Measurements from ENCODE around the gene RERE.

RERE gene

DNA sequence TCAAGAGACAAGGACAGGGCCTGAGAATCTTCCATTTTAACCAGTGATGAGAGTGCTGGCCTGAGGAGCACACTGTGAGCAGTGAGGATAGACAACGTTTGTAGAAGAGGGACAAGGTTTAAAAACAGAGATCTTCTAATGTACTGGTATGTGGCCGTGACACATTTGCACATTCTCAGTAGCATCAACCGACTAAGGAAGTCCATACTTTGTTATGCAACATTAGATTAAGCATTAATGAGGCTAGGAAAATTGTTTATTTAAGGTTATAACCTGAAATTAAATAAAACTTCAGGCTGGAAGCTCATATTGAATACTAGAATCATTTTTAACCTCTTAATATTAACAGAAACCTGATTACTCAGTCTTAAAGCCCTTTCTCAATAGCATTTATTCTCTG lies 400.6 kb downstream of the RERE start:
- DNase-seq, result peak in 1 of 2 experiments; percentile 42

DNA sequence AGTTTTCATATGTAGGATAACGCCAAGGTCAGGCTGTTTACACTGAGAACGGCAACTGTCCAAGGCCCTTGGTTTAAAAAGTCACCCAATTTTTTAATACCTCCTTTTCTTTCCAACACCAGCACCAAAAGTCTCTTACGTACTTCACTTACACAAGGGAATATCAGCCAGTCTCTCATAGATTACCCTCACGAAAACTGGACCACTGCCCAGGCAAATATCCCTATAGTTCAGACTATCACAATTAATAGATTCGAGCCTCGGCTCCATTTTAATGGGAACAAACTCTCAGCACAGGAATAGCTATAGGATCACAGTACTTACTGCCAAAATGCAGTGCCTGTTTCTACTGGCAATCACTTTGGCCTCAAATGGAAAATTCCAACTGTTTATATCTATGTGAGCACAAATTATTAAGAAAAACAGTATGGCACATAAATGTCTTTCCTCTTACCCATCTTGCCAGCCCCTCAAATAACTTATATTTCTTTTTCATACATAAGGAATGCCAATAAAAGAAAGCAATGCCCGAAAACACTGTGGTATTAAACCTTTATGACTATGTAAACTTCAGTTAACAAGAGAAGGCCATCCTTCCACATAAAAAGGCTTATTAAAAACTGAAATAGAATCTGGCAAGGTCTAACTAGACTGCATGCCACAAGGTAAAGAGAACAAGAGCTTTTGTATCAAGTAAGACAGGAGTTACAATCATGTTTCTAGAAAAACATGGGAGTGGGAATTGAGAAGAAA lies 401.7 kb downstream of the RERE start:
- DNase-seq, result no peak

DNA sequence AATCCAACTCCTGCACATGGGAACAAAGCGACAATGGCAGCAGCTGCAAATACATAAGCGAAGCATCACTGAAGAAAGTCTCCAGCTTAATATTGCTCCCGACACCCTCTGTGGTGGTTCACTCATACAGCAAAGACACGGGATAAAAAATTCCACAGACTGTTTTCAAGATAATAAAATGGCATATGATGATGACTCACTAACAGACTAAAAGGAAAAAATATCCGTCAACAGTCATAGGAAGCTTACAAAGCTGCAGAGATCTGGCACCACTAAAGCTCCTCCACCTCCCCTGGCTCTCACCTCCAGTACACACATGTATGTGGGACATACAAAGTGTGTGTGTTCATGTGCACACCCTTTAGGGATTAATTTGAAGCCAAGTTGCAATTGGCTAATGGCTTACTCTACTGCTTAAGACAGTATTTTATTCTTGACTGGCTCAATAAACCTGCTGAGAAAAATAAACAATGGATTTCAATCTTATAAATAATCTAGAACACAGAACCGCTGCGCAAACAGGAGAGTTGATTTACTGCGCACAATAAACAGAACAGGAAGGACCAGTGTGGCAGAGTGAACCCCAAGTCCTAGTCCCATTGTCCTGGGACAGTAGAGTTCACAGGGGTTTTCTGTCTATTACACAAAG lies 405.1 kb downstream of the RERE start:
- DNase-seq, result no peak

DNA sequence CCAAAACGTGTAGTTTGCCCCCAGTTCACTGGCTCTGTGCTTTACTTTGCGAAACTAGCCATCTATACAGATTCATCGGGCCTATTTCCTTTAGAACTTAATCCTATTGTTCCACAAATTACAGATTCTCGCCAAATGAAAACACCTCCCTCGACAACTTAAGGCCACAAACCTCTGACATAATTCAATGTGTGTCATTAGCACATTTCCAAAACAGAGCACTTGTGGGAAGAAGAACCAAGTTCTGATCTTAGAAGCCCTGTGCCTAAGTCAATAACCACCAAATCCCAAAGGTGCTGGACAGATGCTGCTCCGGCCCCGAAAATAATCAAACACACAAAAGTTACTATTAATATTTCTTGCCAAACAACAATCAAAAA lies 405.6 kb downstream of the RERE start:
- DNase-seq, result no peak

DNA sequence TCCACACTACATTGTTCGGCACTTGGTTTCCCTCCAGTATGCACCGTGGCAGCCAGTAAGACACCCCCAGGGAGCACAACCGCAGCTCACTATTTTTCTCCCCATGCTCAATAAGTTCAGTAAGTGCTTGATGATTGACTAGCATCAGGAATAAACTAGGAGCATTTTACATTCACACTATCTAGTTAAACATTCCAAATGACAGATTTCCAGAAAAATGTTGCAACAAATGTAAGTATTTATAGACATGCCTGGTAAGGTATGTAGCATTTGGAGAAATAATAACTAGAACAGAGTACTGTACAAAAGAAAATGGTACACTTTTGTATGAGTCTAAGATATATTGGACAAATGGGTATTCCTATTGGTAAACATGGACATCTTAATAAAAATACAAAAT lies 406.6 kb downstream of the RERE start:
- DNase-seq, result no peak

DNA sequence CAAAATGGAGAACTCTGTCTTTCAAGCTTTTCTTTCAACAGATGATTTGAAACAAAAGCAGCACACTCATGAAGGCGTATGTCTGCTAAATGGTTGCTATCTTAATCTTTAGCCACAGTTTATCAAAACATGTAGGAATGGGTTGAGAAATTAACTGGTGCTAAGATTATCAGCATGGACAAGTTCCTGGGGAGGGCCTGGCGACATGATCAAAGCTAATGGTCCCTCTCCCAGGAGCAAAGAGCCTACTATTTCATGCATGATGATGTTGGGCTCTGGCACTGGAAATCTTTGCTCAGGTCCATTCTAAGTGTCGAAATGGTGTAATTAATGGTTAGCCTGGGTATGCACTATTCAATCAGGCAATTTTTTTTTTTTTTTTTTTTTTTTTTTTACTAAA lies 407.8 kb downstream of the RERE start:
- no peak for DNase-seq

DNA sequence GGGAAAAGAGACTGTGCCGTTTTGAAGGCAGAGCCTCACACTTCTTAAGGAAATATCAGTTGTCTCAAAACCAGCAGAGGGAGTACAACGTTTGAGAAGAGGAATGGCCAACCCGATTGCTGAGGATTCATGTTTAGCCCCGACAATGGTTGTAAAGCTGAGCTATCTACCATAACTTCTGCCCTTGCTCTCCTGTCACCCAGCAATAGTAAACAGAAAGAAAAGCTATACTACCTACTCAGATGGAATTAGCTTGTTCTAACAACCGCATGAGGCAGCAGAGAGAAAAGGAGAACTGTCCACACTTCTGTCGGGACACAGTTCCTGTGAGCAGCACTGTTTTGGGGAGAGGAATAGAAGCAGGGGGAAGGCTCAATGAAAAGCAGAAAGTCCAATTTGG lies 408.3 kb downstream of the RERE start:
- peak in 1 of 2 experiments; percentile 5 for DNase-seq

DNA sequence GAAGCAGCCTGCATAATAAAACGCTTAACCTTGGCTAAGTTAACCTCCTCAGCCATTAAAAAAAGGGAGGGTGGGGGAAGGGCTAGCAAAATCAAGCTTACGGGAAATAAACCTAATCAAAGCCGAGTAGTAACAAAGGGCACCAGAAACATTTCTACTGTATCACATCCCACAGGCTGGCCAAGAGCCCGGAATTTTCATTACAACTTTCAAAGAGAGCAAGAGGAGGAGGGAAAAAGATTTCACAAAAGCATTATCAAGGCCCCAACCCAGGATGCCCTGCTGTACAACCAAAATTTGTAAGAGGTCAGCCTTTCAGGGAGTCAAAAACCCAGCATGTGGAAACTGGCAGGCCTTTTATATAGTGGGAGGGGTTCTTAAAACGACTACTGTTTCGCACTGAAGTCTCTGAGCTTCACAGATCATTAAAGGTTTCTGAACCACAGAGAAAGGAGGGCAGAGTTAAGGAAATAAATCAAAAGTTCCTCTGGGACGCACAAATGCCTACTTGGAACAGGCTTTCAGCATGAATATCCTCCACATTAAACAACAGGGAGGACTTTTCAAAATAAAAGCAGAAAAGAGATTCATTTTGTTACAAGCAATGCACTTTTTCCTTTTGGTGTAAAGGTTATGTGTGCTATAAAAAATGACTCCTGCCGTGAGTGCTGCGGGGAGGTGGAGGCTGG lies 409.1 kb downstream of the RERE start:
- DNase-seq, result no peak

DNA sequence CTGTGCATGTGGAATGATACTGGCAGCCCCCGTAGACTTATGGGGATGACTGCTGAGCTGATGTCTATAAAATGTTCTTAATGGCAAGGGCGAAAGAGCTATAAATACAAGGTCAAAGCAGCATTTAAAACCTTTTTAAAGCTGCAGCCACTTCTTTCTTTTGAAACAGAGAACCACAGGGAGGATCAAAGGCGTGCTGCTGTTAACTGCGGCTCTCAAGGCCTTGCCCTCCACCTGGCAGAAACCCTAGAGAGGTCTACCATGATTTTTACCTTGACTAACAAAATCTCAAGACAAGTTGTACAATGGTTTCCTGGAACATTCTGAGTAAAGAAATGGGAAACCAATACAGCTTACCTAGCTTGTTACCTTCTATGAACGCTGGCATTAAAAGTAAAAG lies 409.8 kb downstream of the RERE start:
- DNase-seq, result no peak

DNA sequence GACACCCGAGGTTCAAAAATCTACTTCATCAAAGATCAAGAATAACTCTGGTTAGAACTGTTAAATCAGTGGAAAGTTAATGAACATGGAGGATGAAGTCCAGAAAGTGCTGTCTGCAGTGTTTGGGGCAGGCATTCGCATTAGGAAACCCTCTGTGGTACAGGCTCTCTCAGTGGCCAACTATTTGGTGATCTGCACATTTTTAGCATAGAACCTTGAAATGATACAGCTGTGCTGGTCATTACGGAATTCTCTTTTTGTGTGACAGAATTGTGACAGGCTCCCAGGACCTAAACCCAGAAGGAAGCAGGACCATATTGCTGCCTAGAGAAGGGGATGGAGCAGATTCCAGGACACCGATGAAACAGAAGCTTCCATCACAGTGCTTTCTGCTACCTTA lies 410.5 kb downstream of the RERE start:
- DNase-seq, result no peak

DNA sequence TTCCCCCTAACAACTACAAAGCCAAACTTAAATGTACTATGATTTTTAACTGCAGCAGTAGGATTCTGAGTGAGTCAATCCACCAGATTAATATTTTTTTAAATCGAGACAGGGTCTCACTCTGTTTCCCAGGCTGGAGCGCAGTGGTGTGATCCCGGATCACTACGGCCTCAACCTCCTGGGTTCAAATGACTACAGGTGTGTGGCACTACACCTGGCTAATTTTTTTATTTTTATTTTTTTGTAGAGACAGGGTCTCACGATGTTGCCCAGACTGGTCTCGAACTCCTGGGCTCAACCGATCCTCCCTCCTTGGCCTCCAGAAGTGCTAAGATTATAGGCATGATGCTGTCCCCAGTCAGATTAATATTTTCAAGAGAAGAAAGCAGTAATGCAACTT lies 411.4 kb downstream of the RERE start:
- no peak for DNase-seq

DNA sequence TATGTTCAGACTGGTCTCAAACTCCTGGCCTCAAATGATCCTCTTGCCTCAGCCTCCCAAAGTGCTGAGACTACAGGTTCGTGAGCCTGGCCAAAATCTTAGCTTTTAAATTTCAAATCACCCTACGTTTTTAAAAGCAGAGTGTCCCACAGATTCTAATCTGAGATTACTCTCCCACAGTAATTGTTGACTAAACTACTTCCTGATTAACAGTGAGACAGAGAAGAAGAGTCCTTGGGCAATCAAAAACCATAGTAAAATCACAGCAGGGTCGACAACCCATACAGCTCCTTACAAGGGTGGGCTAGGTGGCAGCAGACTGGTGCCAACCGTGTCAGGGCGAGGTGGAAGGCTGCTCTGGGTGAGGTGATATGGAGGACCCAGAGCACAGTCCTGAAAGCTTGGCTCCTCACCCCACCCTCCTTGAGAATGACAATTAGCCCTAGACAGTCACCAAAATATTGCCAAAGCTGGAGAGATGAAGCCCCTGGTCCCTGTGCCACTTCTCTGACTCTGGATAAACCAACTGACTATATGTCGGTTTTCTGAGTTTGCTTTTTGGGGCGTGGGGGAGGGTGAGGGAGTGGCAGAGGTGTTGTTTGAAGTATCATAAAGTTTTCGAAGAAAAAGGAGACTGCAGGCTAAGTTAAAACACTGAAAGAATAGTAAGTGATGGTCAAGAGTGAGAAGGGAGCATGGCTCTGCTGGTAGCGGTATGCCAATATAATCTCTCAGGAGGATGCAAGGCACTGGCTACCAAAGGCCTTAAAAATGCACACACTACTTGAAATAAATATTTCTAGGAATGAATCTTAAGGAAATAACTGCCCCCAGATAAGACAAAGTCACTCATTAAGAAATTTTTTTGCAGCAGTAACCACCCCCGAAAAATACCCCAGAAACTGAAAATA lies 412.7 kb downstream of the RERE start:
- DNase-seq, result no peak

DNA sequence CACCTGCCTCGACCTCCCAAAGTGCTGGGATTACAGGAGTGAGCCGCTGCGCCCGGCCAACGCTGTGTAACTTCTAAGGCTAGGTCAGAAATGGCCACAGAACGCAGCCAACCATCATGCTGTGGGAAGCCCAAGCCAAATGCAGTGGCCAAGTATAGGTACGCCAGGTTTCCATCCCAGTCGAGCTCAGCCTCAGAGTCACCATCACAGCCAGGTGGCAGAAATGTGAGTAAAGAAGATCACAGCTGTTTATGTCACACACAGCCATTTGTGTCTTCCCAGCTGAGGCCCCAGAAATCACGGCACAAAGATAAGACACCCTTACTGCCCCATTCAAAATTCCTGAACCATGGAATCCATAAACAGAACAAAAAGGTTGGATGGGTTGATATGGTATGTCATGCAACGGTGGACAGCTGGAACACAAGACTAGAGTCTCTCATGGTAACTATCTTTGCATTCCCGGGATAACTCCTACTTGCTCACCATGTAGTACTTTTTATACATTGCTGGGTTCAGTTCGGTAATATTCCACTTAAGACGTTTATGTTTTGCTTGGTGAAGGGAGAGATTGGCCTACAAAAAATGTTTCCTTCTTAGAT lies 415.2 kb downstream of the RERE start:
- no peak for DNase-seq

DNA sequence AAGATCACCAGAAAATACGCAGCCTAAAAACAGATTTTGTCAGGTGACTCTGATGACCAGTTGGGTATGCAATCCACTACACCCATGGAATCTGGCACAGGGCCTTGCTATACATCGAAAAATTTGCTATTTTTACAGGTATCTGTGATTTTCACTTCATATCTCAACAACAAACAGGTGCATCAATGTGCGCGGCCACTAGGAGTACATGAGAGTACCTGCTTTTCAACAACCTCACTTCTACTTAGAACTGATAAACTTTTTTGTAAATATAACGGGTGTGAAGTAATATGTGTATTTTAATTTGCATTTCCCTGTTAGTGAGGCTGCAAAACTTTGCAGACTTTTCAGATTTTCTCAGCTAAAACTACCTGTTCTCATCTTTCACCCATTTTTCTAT lies 418.8 kb downstream of the RERE start:
- DNase-seq, result no peak

DNA sequence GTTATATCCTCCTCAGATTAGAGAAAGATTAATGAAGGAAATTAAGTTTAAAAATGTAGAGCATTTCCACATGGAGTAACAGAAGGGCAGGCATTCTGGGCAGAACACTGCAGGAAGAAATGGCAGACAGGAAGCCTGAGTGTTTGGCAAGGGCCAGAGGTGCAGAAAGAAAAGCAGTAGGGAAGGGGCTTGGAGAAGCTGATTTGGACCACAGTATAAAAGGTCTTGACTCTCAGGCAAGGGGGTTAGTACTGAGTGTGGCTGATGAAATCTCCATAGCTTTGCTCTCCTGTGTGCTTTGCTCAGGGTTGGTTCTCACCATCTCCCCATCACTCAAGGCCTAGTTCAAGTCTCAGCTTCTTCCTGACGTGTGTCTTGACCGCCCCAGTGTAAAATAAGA lies 419.4 kb downstream of the RERE start:
- DNase-seq, result no peak

DNA sequence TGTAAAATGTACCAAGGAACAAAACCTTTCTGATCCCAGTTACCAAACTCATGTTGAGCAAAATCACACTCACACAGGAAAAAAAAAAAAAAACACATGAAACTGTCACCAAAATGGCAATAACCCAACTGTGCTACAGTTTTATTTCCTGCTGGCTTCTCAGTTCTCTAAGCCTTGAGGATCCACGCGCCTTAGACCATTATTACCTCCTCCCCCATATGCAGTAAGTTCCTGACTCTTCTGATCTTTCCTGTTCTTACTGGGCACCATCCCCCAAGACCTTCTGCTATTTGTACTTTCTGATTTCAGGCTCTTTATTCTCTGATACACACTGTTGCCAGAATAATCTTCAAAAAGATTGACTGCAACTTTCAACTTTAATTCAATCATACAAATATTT lies 419.9 kb downstream of the RERE start:
- no peak for DNase-seq

DNA sequence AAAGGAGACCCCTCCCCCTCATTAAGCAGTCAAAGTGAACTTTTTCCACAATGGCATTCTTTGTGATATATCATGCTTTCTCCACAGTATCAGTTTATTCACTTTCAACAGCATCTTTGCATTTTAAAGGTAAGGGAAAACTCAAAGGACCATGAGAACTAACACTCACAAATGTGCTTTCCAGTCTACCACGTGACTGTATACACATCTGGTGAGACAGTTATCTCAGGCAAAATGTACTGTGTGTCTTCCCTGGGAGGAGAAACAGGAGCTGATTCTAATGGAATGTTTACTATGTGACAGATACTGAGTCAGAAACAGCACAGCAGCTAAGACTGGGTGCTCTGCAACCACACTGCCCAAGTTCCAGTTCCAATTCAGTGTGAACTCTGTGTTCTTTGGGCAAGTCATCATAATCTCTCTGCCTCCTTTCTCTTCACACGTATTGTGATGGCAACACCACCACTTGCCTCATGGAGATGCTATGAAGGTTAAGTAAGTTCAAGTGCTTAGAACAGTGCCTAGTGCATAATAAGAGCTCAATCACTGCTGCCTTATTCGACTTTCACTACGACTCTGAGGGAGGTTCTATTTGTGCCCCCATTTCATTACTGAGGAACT lies 420.5 kb downstream of the RERE start:
- no peak for DNase-seq

DNA sequence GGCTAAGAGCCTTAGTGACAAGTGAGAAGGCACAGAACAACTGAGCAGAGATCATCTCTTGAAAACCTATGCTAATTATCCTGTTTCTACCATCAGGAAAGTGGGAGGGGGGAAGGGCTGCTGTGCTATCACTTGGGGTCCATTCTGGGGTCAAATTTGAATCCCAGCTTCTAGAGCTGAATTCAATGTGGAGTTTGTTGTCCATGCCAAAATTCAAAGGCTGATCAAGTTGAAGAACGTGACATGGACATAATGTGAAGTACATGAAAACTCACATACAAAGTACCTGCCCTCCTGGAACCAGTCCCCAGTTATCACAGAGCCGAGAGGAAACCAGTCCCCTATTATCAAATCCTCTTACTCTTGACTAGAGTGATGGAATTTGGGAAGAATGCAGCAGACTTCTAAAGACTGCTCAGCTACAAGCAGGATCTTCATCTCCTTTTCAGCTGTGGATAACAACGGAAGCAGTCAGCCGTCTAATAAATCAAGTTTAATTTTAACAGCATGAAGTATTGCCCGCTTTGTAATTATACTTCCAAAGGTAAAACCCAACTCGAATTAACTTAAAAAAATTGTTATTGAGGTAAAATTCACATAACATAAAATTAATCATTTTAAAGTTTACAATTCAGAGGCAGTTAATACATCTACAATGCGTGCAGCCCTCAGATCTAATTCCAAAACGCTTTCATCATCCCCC lies 421.2 kb downstream of the RERE start:
- no peak for DNase-seq

DNA sequence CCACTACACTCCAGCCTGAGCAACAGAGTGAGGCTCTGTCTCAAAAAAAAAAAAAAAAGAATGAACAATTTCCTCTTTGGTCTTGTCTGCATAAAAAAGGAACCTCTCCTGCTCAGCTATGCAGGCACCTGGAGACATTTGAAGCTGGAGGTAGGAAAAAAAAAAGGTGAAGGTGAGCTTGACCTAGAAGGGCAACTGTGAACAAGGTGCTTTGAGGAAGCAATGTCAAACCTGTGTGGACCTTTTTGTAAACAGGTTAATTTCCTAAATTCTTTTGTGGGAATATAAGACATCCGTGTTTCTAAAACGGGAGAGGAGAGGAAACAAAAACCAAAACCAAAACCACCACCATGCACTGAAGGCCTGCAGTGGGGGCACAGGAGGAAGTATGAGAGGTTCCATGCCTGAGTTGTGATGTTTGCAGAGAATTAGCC lies 422.0 kb downstream of the RERE start:
- no peak for DNase-seq

DNA sequence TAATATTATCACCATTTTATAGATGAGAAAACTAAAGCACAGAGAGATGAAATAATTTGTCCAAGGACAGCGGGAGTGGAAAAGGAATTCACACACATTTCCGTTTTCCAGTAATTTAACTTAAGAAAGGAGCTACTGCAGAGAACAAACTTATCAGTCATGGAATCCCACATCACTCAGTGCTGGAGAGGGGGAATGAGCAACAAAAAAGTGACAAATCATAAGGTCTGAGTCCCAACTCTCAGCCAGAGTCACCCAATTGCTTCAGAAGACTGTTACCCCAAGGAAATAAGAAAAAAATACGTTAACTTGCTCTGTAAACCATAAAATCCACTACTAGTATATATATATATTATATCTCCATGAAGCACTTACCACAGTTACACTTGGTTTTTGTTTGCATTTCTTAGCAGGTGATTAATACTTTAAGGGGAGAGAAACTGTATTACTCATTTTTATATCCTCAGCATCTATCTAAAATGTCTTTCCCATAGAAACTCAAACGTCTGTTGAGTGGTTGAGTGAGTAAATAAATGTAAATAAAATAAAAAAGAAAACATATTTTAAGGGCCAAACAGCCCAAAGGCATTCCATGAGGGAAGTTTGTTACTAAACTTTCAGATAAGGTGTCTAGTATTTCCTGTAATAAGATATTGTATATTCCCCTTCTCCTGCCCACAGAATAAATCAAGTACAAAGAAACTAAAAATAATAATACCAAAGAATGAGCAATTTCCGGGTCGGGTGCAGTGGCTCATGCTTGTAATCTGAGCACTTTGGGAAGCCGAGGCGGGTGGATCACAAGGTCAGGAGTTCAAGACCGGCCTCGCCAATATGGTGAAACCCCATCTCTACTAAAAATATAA lies 422.8 kb downstream of the RERE start:
- no peak for DNase-seq

DNA sequence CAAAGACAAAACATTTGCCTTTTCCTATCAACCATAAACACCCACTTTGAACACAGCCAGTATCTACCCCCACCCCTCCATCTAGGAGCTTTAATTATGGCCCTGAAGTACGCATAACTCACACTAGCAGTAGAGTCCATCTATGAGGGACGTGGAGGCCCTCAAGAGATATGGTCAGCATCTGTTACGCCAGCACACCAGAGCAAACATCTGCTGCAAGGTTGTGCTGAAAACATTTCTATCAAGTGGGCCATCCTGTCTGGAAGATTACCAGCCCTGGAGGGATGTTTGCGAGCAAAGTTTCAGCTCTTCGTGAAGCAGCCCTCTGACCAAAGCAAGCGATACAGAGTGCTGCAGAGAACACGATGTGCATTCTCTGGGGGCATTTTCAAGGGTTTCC lies 424.9 kb downstream of the RERE start:
- no peak for DNase-seq

All from NCI-H526 (cell line).